Left lung (tissue), 10 donors: Measurements from ENCODE around the gene NISCH. TPM values are rescaled to one million over a fixed set of nuclear protein-coding genes. Genes with fewer than 3 reads are reported as not detected.

Experiments
- ATAC-seq: fragments of 200-7000 bp; cut with Tn5 transposase; one replicate; pipeline ENCODE4 v1.9.1; 2020; ENCODE audit warnings: moderate library complexity
- DNase-seq, 4 donors: peaks; one replicate each; pipeline ENCODE4 v3.0.0-alpha.2; 2013 to 2020
- H3K27ac ChIP-seq, 2 donors: fragments of 200-600 bp; sonication (generic) in 1 of 2; one replicate each; pipeline versions ENCODE4 v1.5.0 to v1.8.0; 2020 to 2021
- H3K27me3 ChIP-seq, 2 donors: fragments of 200-600 bp; sonication (generic) in 1 of 2; one replicate each; pipeline versions ENCODE4 v1.5.0 to v1.8.0; 2020 to 2021
- H3K36me3 ChIP-seq, 2 donors: fragments of 200-600 bp; sonication (generic) in 1 of 2; one replicate each; pipeline versions ENCODE4 v1.5.0 to v1.8.0; 2020 to 2021
- H3K4me1 ChIP-seq, 2 donors: fragments of 200-600 bp; one replicate each; pipeline ENCODE4 v1.8.0; 2021
- H3K4me3 ChIP-seq, 2 donors: fragments of 200-600 bp; sonication (generic) in 1 of 2; one replicate each; pipeline versions ENCODE4 v1.5.0 to v1.8.0; 2020 to 2021; ENCODE audit warnings: mild to moderate bottlenecking in 1 of 2
- H3K9me3 ChIP-seq, 2 donors: fragments of 200-600 bp; sonication (generic) in 1 of 2; one replicate each; pipeline versions ENCODE4 v1.5.0 to v1.8.0; 2020 to 2021
- intact Hi-C, 2 donors: fragments of 100-400 bp; cut with DNase I; formaldehyde crosslinking; loops; one replicate each; pipeline versions ENCODE4 v1.11.2 to v1.14.2; 2022
- polyA plus RNA-seq, 6 donors: library from polyadenylated mRNA; unstranded; fragments of 120-200 nt; gene quantifications; one replicate each; pipeline ENCODE4 v1.2.1, GENCODE V29; 2013; ENCODE audit not compliant: insufficient read length in 6 of 6
- total RNA-seq, 2 donors: library from RNA; stranded (reverse); fragmentation: NEBNext Ultra II Directional; extraction: Animal tissue kit (Norgen Biotek cat#: 25700); gene quantifications; one replicate each; pipeline ENCODE4 v1.2.1, GENCODE V29; 2021
- TF ChIP-seq, protein P1 (sequence below), 2 donors: fragments of 200-600 bp; sonication (generic) in 1 of 2; IDR thresholded peaks; one replicate each; pipeline versions ENCODE4 v1.5.0 to v1.8.0; 2021; ENCODE audit warnings: antibody characterized with exemption in 2 of 2
- donor health status: DM: no; HTN: yes; CAD: no.
- donor health status: DM: no; HTN: no; CAD: no.

NISCH gene
- total and polyA plus RNA-seq, 8 donors: 72.6 to 178 (median 140) TPM

DNA sequence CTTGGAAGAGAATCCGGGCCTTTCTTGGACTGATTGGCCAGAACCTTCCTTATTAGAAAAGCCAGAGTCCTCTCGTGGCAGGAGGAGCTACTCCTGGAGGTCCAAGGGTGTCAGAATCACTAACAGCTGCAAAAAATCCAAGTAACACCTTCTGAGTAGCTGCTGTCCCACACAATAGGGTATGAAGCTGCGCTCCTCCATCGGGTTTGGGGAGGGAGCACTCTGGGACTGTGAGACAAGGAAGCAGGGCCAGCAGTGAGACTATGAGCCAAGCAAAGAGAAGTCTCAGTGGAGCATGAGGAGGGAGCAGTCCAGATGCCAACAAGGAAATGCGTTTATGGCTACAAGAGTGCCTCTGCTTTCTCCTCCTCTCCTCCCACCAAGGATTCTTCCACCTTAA lies 32.2 kb upstream of the NISCH start:
- TF ChIP-seq, protein P1, sequence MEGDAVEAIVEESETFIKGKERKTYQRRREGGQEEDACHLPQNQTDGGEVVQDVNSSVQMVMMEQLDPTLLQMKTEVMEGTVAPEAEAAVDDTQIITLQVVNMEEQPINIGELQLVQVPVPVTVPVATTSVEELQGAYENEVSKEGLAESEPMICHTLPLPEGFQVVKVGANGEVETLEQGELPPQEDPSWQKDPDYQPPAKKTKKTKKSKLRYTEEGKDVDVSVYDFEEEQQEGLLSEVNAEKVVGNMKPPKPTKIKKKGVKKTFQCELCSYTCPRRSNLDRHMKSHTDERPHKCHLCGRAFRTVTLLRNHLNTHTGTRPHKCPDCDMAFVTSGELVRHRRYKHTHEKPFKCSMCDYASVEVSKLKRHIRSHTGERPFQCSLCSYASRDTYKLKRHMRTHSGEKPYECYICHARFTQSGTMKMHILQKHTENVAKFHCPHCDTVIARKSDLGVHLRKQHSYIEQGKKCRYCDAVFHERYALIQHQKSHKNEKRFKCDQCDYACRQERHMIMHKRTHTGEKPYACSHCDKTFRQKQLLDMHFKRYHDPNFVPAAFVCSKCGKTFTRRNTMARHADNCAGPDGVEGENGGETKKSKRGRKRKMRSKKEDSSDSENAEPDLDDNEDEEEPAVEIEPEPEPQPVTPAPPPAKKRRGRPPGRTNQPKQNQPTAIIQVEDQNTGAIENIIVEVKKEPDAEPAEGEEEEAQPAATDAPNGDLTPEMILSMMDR (IDR thresholded peaks at IDR 0.05): no peak
- DNase-seq: peak in 2 of 4 donors; percentile 4 to 63
- H3K27ac ChIP-seq: no peak overlapping the region
- no peak overlapping the region for H3K4me3 ChIP-seq
- intact Hi-C loops: no loop called here
- no peaks in the 10 kb centered on the region for H3K4me1 ChIP-seq
- peaks cover 0 to 9% of the 10 kb centered on the region in 2 donors for H3K36me3 ChIP-seq
- H3K27me3 ChIP-seq: no peaks in the 10 kb centered on the region
- ATAC-seq: no peak
- H3K9me3 ChIP-seq: no peaks in the 10 kb centered on the region

DNA sequence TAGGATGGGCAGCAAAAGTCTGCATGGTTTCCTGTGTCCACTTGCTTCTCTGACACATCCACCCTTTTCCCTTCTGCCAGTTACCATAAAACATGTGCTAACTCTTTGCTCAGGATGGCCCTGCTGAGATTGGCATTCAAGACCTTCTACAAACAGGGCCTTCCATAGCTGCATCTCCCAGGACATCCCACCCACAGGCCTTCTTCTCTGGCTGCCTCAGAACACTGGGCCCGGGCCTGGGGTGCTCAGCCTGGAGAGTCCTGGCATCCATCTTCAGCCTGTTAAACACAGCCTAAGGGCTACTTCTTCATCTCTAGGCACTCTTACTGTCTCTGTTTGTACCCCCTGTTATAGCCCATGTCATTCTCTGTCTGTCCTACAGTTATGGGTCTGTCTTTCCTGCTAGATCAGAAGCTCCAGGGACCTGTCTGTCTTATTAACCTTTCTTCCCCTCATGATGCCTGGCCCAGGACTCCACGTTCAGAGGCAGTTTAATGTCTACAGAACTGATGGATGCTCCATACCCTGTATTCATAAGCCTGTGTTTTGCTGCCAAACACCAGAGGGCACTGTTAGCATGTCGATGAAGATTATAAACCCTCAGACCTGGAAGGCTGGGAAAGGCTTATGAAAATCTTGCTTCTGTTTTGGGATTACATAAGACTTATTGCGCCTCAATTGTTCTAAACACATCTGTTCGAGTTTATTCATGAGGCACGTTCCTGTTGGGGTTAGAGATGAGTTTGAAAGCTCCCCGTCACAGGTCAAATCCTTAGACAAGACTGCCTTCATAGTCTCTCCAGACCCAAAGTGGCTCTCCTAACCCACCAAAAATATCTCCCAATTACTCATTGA lies 27.0 kb upstream of the NISCH start:
- Histone ChIP-seq H3K9me3 (no peaks in the 10 kb centered on the region), H3K36me3 (no peaks in the 10 kb centered on the region), H3K4me3 (no peak overlapping the region), H3K4me1 (peaks cover 0 to 22% of the 10 kb centered on the region in 2 donors), H3K27ac (no peak overlapping the region), H3K27me3 (no peaks in the 10 kb centered on the region)
- TF ChIP-seq, protein P1 (IDR thresholded peaks at IDR 0.05): peak; percentile 60 to 72
- ATAC-seq: peak; percentile 93
- intact Hi-C loops: no loop called here
- peak in 2 of 4 donors; percentile 73 to 87 for DNase-seq

DNA sequence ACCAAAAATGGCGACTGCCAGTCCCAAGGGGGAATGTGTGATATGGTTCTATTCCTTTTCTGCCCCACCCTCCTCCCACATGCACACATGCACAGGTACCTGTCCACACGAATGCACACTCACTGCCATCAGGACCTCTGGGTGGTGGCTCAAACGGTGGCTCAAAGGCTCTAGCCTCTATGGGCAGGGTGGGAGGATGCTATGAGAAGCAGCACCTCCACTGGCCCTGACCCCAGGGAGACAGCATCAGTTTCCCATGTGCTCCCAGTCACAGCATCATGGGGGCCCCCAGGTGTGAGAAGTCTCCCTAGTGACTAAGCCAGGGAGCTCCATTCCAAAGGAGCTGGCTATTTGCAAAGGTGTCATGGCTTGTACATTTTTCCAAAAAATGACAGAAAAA lies 26.4 kb upstream of the NISCH start:
- TF ChIP-seq, protein P1 (IDR thresholded peaks at IDR 0.05): no peak
- intact Hi-C loops: no loop called here
- Histone ChIP-seq H3K4me3 (no peak overlapping the region), H3K27ac (peak overlapping the region in 1 of 2 donors; percentile 13), H3K9me3 (no peaks in the 10 kb centered on the region), H3K4me1 (peaks cover 0 to 28% of the 10 kb centered on the region in 2 donors), H3K36me3 (no peaks in the 10 kb centered on the region), H3K27me3 (no peaks in the 10 kb centered on the region)
- DNase-seq: no peak
- no peak for ATAC-seq

DNA sequence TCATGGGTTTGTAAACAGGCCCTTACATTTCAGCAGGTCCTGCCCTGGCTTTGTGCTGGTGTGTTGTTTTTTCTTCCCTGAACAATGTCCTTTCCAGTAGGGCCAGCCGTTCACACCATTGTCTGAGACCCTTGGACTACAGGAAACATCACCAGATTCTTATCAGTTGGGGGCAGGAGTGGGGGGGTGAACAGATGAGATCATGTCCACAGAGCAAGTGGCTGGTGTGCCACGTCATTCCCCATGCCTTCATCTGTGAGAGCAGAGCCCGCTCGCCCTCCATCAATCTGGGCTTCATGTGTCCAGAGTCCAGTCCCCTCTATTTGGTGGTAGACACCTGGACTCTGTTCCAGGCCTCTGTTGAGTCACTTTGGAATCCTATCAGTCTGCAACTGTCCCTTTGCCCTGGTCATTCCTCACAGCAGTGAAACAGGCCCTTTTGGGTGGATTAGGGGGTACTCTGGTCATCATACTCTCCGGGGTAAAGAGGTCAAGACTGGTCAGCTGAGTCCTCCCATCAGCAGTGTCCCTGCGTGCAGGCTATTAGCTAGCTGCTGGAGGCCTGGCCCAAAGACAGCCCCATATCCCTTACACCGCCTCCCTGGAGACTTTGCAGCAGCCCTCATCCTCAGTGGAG lies 25.5 kb upstream of the NISCH start:
- Histone ChIP-seq H3K27me3 (no peaks in the 10 kb centered on the region), H3K4me1 (peaks cover 0 to 31% of the 10 kb centered on the region in 2 donors), H3K36me3 (no peaks in the 10 kb centered on the region), H3K27ac (peak overlapping the region; percentile 45 to 59), H3K9me3 (no peaks in the 10 kb centered on the region), H3K4me3 (no peak overlapping the region)
- no peak for ATAC-seq
- TF ChIP-seq, protein P1 (IDR thresholded peaks at IDR 0.05): no peak
- intact Hi-C loops: no loop called here
- DNase-seq: no peak

DNA sequence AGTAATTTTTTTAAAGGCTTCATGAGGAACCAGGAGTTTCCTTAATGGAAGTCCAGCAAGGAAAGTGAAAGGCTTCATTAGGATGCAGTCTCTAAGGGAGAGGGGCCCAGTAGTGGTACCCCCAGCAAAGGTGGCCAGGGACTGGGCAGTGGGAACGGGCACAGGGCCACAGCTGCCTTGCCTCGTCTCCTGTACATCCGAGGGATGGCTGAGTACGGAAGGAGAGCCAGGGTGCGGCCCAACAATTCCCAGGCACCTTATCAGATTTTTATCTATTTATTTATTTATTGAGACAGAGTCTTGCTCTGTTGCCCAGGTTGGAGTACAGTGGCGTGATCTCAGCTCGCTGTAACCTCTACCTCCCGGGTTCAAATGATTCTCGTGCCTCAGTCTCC lies 25.0 kb upstream of the NISCH start:
- Histone ChIP-seq H3K27ac (peak overlapping the region; percentile 45 to 59), H3K4me1 (peaks cover 0 to 31% of the 10 kb centered on the region in 2 donors), H3K36me3 (no peaks in the 10 kb centered on the region), H3K9me3 (no peaks in the 10 kb centered on the region), H3K27me3 (no peaks in the 10 kb centered on the region), H3K4me3 (no peak overlapping the region)
- DNase-seq (no peak), ATAC-seq (no peak)
- TF ChIP-seq, protein P1 (IDR thresholded peaks at IDR 0.05): no peak
- intact Hi-C loops: no loop called here
